Activated naive CD4-positive, alpha-beta T cell treated with anti-CD3 and anti-CD28 coated beads, Interleukin-2, amount 10 ng/mL, durations not matched to agents 7 days and 5 days (primary cell): ENCODE data around the gene SOCS6.

ENCODE experiments used
- CTCF ChIA-PET: fragments of 350-600 bp; sonication (Branson Sonifier 250); formaldehyde crosslinking; loops from one replicate; lab custom pipeline; 2021; ENCODE audit warnings: antibody characterized with exemption; lab: Charles Lee
- DNase-seq: peaks from one replicate; pipeline ENCODE4 v3.0.0-alpha.2; 2020
- H3K27ac Mint-ChIP-seq: one replicate; pipeline ENCODE4 v1.8.0; 2021; ENCODE audit warnings: mild to moderate bottlenecking, moderate library complexity, mixed read lengths
- H3K27me3 Mint-ChIP-seq: one replicate; pipeline ENCODE4 v1.8.0; 2021; ENCODE audit warnings: mild to moderate bottlenecking, mixed read lengths
- H3K36me3 Mint-ChIP-seq: one replicate; pipeline ENCODE4 v1.8.0; 2021; ENCODE audit warnings: mixed read lengths
- H3K4me1 Mint-ChIP-seq: one replicate; pipeline ENCODE4 v1.8.0; 2021; ENCODE audit warnings: mixed read lengths
- H3K4me3 Mint-ChIP-seq: one replicate; pipeline ENCODE4 v1.8.0; 2021; ENCODE audit warnings: mild to moderate bottlenecking, moderate library complexity, mixed read lengths
- H3K9me3 Mint-ChIP-seq: one replicate; pipeline ENCODE4 v1.8.0; 2021; ENCODE audit warnings: mixed read lengths

SOCS6 gene

DNA sequence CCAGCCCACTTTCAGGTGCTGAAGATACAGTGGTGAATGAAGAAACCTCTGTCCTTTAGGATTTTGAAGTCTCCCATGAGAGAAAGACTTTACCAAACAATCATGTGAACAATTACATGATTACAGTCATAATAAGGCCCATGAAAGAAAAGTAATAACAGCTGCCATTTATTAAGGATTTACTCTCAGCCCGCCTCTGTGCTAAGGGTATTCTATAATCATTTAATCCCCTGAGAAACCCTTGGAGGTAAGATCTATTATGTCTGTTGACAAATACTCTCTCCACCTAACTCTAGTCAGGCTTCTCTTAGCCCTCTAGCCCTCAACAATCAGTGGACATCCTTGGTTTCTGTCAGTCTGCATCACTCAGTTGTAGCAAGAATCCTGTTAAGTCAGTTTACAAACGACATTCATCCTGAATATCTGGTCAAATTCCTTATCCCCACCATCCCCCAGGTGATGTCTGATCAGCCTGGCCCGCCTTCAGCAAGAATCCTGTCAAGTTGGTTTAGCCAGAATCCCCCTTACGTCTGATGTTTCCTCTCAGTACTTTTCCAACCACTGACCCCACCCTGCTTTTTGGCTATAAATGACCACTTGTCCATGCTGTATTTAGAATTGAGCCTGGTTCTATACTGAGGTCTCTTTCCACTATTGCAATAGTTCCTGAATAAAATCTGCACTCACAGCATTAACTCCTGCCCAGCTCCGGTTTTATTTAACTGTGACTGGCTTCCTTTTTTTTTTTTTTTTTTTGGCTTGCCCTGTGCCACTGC is 12.2 kb upstream of the SOCS6 start:
- CTCF ChIA-PET: no interaction called here
- H3K9me3 Mint-ChIP-seq: peaks cover 15% of the 10 kb centered on the region
- no peaks in the 10 kb centered on the region for H3K36me3 Mint-ChIP-seq

GRCh38 chr18:70279470-70279869 is 9.4 kb upstream of the SOCS6 start:
- no peaks in the 10 kb centered on the region for H3K27me3 Mint-ChIP-seq
- no peak overlapping the region for H3K27ac Mint-ChIP-seq
- CTCF ChIA-PET: no interaction called here
- H3K9me3 Mint-ChIP-seq: peaks cover 5% of the 10 kb centered on the region
- no peaks in the 10 kb centered on the region for H3K4me1 Mint-ChIP-seq
- no peaks in the 10 kb centered on the region for H3K36me3 Mint-ChIP-seq
- H3K4me3 Mint-ChIP-seq: no peak overlapping the region
- no peak for DNase-seq

More for the DNA sequence above, 12.2 kb upstream of the SOCS6 start:
- Mint-ChIP-seq H3K4me3 (no peak overlapping the region), H3K4me1 (no peaks in the 10 kb centered on the region), H3K27ac (no peak overlapping the region), H3K27me3 (no peaks in the 10 kb centered on the region)
- DNase-seq: no peak

DNA sequence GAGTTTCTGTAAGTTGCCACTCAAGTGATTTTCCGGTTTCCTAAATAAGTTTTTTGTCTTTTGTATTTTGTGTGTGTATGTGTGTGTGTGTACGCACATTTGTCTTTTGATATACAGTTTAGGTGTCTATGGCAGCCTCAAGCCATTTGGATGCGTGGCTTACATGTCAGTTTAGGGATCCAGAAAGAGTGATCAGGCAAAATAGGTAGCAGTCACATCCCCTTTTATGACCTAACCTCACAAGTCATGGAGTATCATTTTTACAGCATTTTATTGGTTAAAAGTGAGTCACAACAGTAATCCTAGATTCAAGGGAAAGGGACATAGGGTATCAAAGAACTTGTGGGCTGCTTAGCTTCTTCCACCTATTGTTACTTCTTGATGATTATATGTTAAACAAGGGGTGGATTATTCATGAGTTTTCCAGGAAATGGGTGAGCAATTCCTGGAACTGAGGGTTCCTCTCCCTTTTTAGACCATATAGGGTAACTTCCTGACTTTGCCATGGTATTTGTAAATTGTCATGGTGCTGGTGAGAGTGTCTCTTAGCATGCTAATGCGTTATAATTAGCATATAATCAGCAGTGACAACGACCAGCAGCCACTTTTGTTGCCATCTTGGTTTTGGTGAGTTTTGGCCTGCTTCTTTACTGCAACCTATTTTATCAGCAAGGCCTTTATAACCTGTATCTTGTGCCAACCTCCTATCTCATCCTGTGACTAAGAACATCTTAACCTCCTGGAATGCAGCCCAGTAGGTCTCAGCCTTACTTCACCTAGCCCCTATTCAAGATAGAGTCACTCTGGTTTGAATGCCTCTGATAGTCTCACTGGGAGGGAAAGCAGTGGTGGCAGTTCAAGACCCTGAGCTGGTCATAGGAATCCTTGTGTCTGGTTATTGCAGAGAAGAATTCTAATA is 8.6 kb upstream of the SOCS6 start:
- DNase-seq: no peak
- H3K27me3 Mint-ChIP-seq: no peaks in the 10 kb centered on the region
- H3K27ac Mint-ChIP-seq: no peak overlapping the region
- no peaks in the 10 kb centered on the region for H3K4me1 Mint-ChIP-seq
- H3K36me3 Mint-ChIP-seq: no peaks in the 10 kb centered on the region
- H3K9me3 Mint-ChIP-seq: peaks cover 5% of the 10 kb centered on the region
- CTCF ChIA-PET: no interaction called here
- no peak overlapping the region for H3K4me3 Mint-ChIP-seq

DNA sequence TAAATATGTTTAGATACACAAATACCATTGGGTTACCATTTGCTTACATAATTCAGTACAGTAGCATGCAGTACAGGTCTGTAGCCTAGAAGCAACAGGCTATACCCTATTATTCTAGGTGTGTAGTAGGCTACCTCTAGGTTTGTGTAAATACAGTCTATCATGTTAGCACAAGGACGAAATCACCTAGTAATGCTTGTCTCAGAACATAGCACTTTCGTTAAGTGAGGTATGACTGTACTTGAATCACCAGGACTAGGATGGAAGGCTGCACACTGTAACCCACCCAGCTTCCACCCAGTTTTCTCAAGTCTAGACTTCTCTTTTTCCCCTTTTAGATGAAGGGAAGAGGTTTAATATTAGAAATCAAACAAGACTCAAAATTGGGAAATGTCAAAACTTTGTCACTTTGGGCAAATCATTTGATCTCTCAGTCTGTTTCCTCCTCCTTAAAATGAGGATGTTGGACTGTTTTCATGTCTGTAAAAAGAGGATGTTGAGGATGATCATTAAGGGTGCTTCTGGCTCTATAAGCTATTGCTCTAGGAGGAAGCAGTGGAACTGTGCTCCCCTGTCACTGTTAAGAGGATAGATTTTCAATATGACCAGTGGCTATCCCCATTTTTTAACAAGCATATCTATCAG is 3.7 kb upstream of the SOCS6 start:
- no peak overlapping the region for H3K4me3 Mint-ChIP-seq
- H3K27ac Mint-ChIP-seq: no peak overlapping the region
- H3K27me3 Mint-ChIP-seq: peaks cover 13% of the 10 kb centered on the region
- peaks cover 2% of the 10 kb centered on the region for H3K36me3 Mint-ChIP-seq
- CTCF ChIA-PET: no interaction called here
- H3K4me1 Mint-ChIP-seq: peaks cover 5% of the 10 kb centered on the region
- DNase-seq: no peak
- H3K9me3 Mint-ChIP-seq: peaks cover 4% of the 10 kb centered on the region

- Mint-ChIP-seq H3K4me1 (peaks cover 12% of the 10 kb centered on the region), H3K27me3 (peaks cover 28% of the 10 kb centered on the region), H3K36me3 (peaks cover 2% of the 10 kb centered on the region), H3K9me3 (no peaks in the 10 kb centered on the region), H3K27ac (no peak overlapping the region), H3K4me3 (peak overlapping the region; percentile 53)
- DNase-seq: no peak
- CTCF ChIA-PET: no interaction called here
Measured at GRCh38 chr18:70287731-70288130, 1.1 kb upstream of the SOCS6 start.

DNA sequence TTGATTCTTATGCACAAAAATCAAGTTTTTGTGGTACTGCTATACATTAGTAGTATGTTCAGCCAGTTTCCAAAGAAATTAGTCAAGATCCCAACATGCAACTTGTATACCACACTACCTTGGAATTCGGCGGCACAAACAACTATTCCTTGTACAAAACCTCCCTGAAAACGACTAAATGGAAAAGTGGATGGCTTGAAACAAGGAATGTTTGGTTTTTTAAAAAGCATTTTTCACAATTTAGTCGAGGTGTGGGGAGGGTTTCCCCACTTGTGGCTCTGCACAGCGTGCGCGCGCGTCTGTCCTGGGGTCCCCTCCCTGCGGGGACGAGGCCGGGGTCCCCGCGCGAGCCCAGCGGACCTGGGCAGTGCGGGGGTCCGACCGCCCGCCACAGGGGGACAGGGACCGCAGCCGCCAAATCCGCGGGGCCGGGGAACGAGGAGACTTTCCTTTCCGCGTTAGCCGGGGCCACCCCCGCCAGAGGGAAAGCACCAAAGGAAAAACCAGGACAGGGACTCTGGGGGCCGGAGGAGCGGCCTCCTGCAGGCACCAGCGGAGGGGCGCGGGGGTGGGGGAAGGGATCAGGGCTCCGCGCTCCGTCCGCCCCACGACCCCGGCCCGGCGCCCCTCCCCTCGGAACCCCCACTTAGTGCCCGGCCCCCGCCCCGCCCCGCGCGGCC is 534 bp upstream of the SOCS6 start:
- peak; percentile 23 for DNase-seq
- CTCF ChIA-PET: no interaction called here
- Mint-ChIP-seq H3K9me3 (no peaks in the 10 kb centered on the region), H3K27ac (no peak overlapping the region), H3K4me1 (peaks cover 12% of the 10 kb centered on the region), H3K4me3 (peak overlapping the region; percentile 53), H3K27me3 (peaks cover 30% of the 10 kb centered on the region), H3K36me3 (peaks cover 2% of the 10 kb centered on the region)

- peak overlapping the region; percentile 64 for H3K27ac Mint-ChIP-seq
Measured at GRCh38 chr18:70289351-70290312, 787 bp downstream of the SOCS6 start.

GRCh38 chr18:70290482-70291294 is 1.8 kb downstream of the SOCS6 start:
- H3K4me1 Mint-ChIP-seq: peaks cover 12% of the 10 kb centered on the region
- H3K4me3 Mint-ChIP-seq: peak overlapping the region; percentile 87
- peaks cover 36% of the 10 kb centered on the region for H3K27me3 Mint-ChIP-seq
- H3K36me3 Mint-ChIP-seq: peaks cover 2% of the 10 kb centered on the region
- H3K27ac Mint-ChIP-seq: no peak overlapping the region
- CTCF ChIA-PET: no interaction called here
- DNase-seq: no peak
- H3K9me3 Mint-ChIP-seq: no peaks in the 10 kb centered on the region

More at GRCh38 chr18:70289351-70290312, 787 bp downstream of the SOCS6 start:
- peak; percentile 32 for DNase-seq
- Mint-ChIP-seq H3K36me3 (peaks cover 2% of the 10 kb centered on the region), H3K4me1 (peaks cover 12% of the 10 kb centered on the region), H3K9me3 (no peaks in the 10 kb centered on the region), H3K4me3 (peak overlapping the region; percentile 87), H3K27me3 (peaks cover 36% of the 10 kb centered on the region)
- CTCF ChIA-PET: no interaction called here

DNA sequence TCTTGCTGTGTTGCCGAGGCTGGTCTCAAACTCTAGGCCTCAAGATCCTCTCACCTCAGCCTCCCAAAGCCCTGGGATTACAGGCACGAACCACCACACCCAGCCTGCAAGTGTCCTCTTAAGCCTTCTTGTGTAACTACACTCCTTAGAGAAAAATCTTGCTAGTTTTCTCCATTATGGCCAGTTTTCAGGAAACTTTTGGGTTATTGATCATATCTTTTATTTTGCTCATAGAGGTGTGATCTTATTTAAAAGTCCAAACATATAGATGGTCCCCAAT is 2.4 kb downstream of the SOCS6 start:
- Mint-ChIP-seq H3K27ac (no peak overlapping the region), H3K36me3 (peaks cover 2% of the 10 kb centered on the region), H3K9me3 (no peaks in the 10 kb centered on the region), H3K4me3 (peak overlapping the region; percentile 15), H3K27me3 (peaks cover 37% of the 10 kb centered on the region), H3K4me1 (peaks cover 12% of the 10 kb centered on the region)
- CTCF ChIA-PET: no interaction called here
- DNase-seq: no peak

- no peak overlapping the region for H3K4me3 Mint-ChIP-seq
- H3K4me1 Mint-ChIP-seq: peaks cover 12% of the 10 kb centered on the region
- H3K9me3 Mint-ChIP-seq: no peaks in the 10 kb centered on the region
- CTCF ChIA-PET: interaction anchor here (1.1 kb wide), 1 partner anchor 199 kb away, joined by 3 read pairs; no protein-coding TSS in a partner anchor
- H3K27me3 Mint-ChIP-seq: peaks cover 33% of the 10 kb centered on the region
- no peak for DNase-seq
- no peak overlapping the region for H3K27ac Mint-ChIP-seq
- H3K36me3 Mint-ChIP-seq: peaks cover 2% of the 10 kb centered on the region
Measured at GRCh38 chr18:70292628-70293027, 3.8 kb downstream of the SOCS6 start.

GRCh38 chr18:70293166-70293565 is 4.3 kb downstream of the SOCS6 start:
- Mint-ChIP-seq H3K4me3 (no peak overlapping the region), H3K27ac (no peak overlapping the region), H3K27me3 (peaks cover 33% of the 10 kb centered on the region), H3K36me3 (peaks cover 2% of the 10 kb centered on the region), H3K4me1 (peaks cover 12% of the 10 kb centered on the region), H3K9me3 (no peaks in the 10 kb centered on the region)
- no peak for DNase-seq
- CTCF ChIA-PET: interaction anchor here (1.1 kb wide), 1 partner anchor 198 kb away, joined by 3 read pairs; no protein-coding TSS in a partner anchor

DNA sequence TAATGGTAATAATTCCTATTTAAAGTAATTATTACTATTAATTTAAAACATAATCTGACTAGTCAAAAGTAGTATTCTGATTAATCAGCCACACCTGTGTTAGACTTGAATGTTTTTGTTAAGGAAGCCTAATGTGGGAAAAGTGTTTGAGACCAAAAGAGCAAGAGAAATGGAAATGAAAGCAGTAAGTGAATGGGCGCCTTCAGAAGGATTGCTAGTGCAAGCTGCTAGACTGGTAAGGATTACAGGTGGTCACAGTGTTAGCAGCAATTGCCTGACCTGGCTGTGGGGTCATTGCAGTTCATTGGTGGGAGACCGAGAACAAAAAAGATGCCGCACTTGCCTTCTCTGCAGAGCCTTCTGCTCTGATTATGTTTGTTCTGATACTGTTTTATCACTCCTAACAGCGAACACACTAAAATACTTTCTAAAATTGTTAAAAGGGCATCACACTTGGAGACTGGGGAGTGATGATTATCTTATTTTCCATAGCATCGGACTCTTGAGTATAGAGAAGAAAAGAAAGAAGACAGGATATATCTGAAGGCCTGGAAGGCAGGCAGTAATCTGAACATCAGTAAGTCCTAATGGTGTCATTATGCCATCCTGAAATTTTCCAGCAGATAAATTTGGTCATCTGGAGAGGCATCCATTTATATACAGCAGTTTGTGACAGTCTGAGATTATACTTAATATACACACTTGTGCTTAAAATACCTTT is 5.8 kb downstream of the SOCS6 start:
- CTCF ChIA-PET: no interaction called here
- H3K4me1 Mint-ChIP-seq: peaks cover 11% of the 10 kb centered on the region
- peaks cover 2% of the 10 kb centered on the region for H3K36me3 Mint-ChIP-seq
- no peak for DNase-seq
- no peak overlapping the region for H3K4me3 Mint-ChIP-seq
- no peaks in the 10 kb centered on the region for H3K9me3 Mint-ChIP-seq
- H3K27me3 Mint-ChIP-seq: peaks cover 31% of the 10 kb centered on the region
- H3K27ac Mint-ChIP-seq: no peak overlapping the region
